Neural cell (in vitro differentiated cells): ENCODE measurements around the gene TLCD2. TPM values are rescaled to one million over a fixed set of nuclear protein-coding genes. Genes with fewer than 3 reads are reported as not detected.
"Not testable (repeated sequence)": the region's sequence is repeated elsewhere in the genome, so short reads cannot be mapped to it uniquely, and the experiment has no call there.

Experiments used
- H2AFZ ChIP-seq: fragments of 200-600, 300-800 bp; sonication (generic), shearing (Covaris generic); 2 replicates; pipeline ENCODE4 v1.6.0; 2014; ENCODE audit warnings: low read depth, mild to moderate bottlenecking, antibody characterized with exemption, low read length, moderate library complexity
- H3F3A ChIP-seq: fragments of 200-600 bp; shearing (Covaris generic); 2 replicates; pipeline ENCODE4 v1.6.1; 2016; ENCODE audit warnings: mild to moderate bottlenecking, moderate library complexity, mixed read lengths, antibody characterized with exemption, low read length; ENCODE audit not compliant: insufficient read depth, poor library complexity, severe bottlenecking
- H3K27ac ChIP-seq: fragments of 200-600, 300-800 bp; sonication (generic), shearing (Covaris generic); 2 replicates; pipeline ENCODE4 v1.5.1; 2014; ENCODE audit warnings: mild to moderate bottlenecking, low read length, moderate library complexity
- H3K27me3 ChIP-seq: fragments of 300-800, 200-600 bp; sonication (generic), shearing (Covaris generic); 2 replicates; pipeline ENCODE4 v1.6.0; 2014; ENCODE audit warnings: mild to moderate bottlenecking, low read depth, low read length, moderate library complexity; ENCODE audit not compliant: insufficient read depth
- H3K36me3 ChIP-seq: fragments of 300-800, 200-600 bp; sonication (generic), shearing (Covaris generic); 2 replicates; pipeline ENCODE4 v1.5.1; 2014; ENCODE audit warnings: mild to moderate bottlenecking, antibody characterized with exemption, low read length, moderate library complexity; ENCODE audit not compliant: insufficient read depth
- H3K4me2 ChIP-seq: fragments of 300-800, 200-600 bp; sonication (generic), shearing (Covaris generic); 2 replicates; pipeline ENCODE4 v1.6.0; 2014; ENCODE audit warnings: mild to moderate bottlenecking, low read length
- H3K4me3 ChIP-seq: fragments of 300-800, 200-600 bp; sonication (generic), shearing (Covaris generic); 2 replicates; pipeline ENCODE4 v1.5.1; 2014; ENCODE audit warnings: mild to moderate bottlenecking, low read length, moderate library complexity
- H3K79me2 ChIP-seq: fragments of 200-600 bp; shearing (Covaris generic); replicated peaks from 2 replicates; pipeline ENCODE4 v1.6.0; 2014; ENCODE audit warnings: mild to moderate bottlenecking, low read length, moderate library complexity; ENCODE audit not compliant: insufficient read depth
- H3K9ac ChIP-seq: fragments of 300-800, 200-600 bp; sonication (generic), shearing (Covaris generic); 2 replicates; pipeline ENCODE4 v1.6.1; 2016; ENCODE audit warnings: mild to moderate bottlenecking, low read length, mixed read lengths
- H3K9me2 ChIP-seq: fragments of 200-600 bp; shearing (Covaris generic); 2 replicates; pipeline ENCODE4 v1.6.1; 2016; ENCODE audit warnings: mild to moderate bottlenecking, low read length, mixed read lengths; ENCODE audit not compliant: insufficient read depth
- H3K9me3 ChIP-seq: fragments of 200-600, 300-800 bp; sonication (generic), shearing (Covaris generic); 2 replicates; pipeline ENCODE4 v1.6.1; 2016; ENCODE audit warnings: mild to moderate bottlenecking, mixed run types, low read length, moderate library complexity, mixed read lengths
- H4K20me1 ChIP-seq: fragments of 200-600 bp; shearing (Covaris generic); 2 replicates; pipeline ENCODE4 v1.6.1; 2016; ENCODE audit warnings: mild to moderate bottlenecking, mixed run types; ENCODE audit not compliant: insufficient read depth
- CTCF ChIP-seq: fragments of 450-650 bp; IDR thresholded peaks from 2 replicates; pipeline ENCODE4 v1.5.1; 2014; ENCODE audit warnings: antibody characterized with exemption, mild to moderate bottlenecking, moderate library complexity; ENCODE audit not compliant: poor library complexity, severe bottlenecking
- EP300 ChIP-seq: fragments of 450-650 bp; conservative IDR thresholded peaks from 2 replicates; pipeline ENCODE4 v1.6.1; 2014; ENCODE audit warnings: antibody characterized with exemption, mild to moderate bottlenecking, moderate library complexity; ENCODE audit not compliant: poor library complexity, severe bottlenecking
- EZH2 ChIP-seq: fragments of 200-600, 300-800 bp; shearing (Covaris generic), sonication (generic); IDR thresholded peaks from 2 replicates; pipeline ENCODE4 v1.6.1; 2014; ENCODE audit warnings: antibody characterized with exemption, low read length, borderline replicate concordance, mild to moderate bottlenecking; ENCODE audit not compliant: insufficient read depth, poor library complexity, severe bottlenecking
- MXI1 ChIP-seq: fragments of 450-650 bp; conservative IDR thresholded peaks from 2 replicates; pipeline ENCODE4 v1.6.1; 2014; ENCODE audit warnings: antibody characterized with exemption, mild to moderate bottlenecking; ENCODE audit not compliant: poor library complexity, severe bottlenecking
- POLR2AphosphoS5 ChIP-seq: IDR thresholded peaks from 2 replicates; pipeline ENCODE4 v1.6.1; 2012
- RAD21 ChIP-seq: fragments of 450-650 bp; conservative IDR thresholded peaks from 2 replicates; pipeline ENCODE4 v1.6.1; 2014; ENCODE audit warnings: antibody characterized with exemption, mild to moderate bottlenecking, moderate library complexity
- REST ChIP-seq: IDR thresholded peaks from 2 replicates; pipeline ENCODE4 v1.6.1; 2012; ENCODE audit warnings: borderline replicate concordance
- SMC3 ChIP-seq: fragments of 450-650 bp; conservative IDR thresholded peaks from 2 replicates; pipeline ENCODE4 v1.6.1; 2014; ENCODE audit warnings: antibody characterized with exemption, mild to moderate bottlenecking, moderate library complexity; ENCODE audit not compliant: poor library complexity
- TAF1 ChIP-seq: IDR thresholded peaks from 2 replicates; pipeline ENCODE4 v1.6.1; 2012; ENCODE audit warnings: low read depth
- polyA plus RNA-seq: library from polyadenylated mRNA; depleted of rRNA; stranded (reverse); fragments of >200 nt; gene quantifications from 2 replicates; pipeline ENCODE4 v1.2.3, GENCODE V29; 2014

Gene TLCD2
- polyA plus RNA-seq, 1 donor from 2014 or later = 0.14 TPM

GRCh38 chr17:1709403-1709951, 700 bp downstream of the TLCD2 start:
- no peaks in the 10 kb centered on the region for H3K79me2 ChIP-seq
- peak overlapping the region; percentile 61 for H3K4me3 ChIP-seq
- H2AFZ ChIP-seq = no peak overlapping the region
- TF ChIP-seq EP300 (no peak), TAF1 (no peak), SMC3 (no peak), RAD21 (no peak), REST (no peak), CTCF (no peak), POLR2AphosphoS5 (no peak), MXI1 (no peak), EZH2 (no peak)
- H3F3A ChIP-seq = no peaks in the 10 kb centered on the region
- no peak overlapping the region for H3K9ac ChIP-seq
- H3K9me2 ChIP-seq = no peaks in the 10 kb centered on the region
- no peaks in the 10 kb centered on the region for H3K9me3 ChIP-seq
- H4K20me1 ChIP-seq = no peaks in the 10 kb centered on the region
- H3K36me3 ChIP-seq = no peaks in the 10 kb centered on the region
- no peak overlapping the region for H3K4me2 ChIP-seq
- no peak overlapping the region for H3K27ac ChIP-seq
- peaks cover 24% of the 10 kb centered on the region for H3K27me3 ChIP-seq

GRCh38 chr17:1708791-1709346, 1.3 kb downstream of the TLCD2 start:
- H3K9ac ChIP-seq = not testable (repeated sequence)

GRCh38 chr17:1707107-1707506, 3.1 kb downstream of the TLCD2 start:
- Histone ChIP-seq H3F3A (no peaks in the 10 kb centered on the region), H3K4me3 (no peak overlapping the region), H3K4me2 (no peak overlapping the region), H3K36me3 (no peaks in the 10 kb centered on the region), H4K20me1 (no peaks in the 10 kb centered on the region), H2AFZ (no peak overlapping the region), H3K9ac (no peak overlapping the region), H3K9me3 (no peaks in the 10 kb centered on the region), H3K79me2 (no peaks in the 10 kb centered on the region), H3K9me2 (no peaks in the 10 kb centered on the region), H3K27ac (no peak overlapping the region), H3K27me3 (peaks cover 24% of the 10 kb centered on the region)
- no peak for TF ChIP-seq TAF1

More at GRCh38 chr17:1708791-1709346, 1.3 kb downstream of the TLCD2 start:
- not testable (repeated sequence) for H3K36me3 ChIP-seq, H3F3A ChIP-seq, H4K20me1 ChIP-seq, H3K27ac ChIP-seq, H3K9me2 ChIP-seq, H3K9me3 ChIP-seq, H3K79me2 ChIP-seq, H3K4me3 ChIP-seq, H3K4me2 ChIP-seq, H2AFZ ChIP-seq
- peaks cover 24% of the 10 kb centered on the region for H3K27me3 ChIP-seq
